Esophagus muscularis mucosa (tissue), 4 donors: Measurements from ENCODE around the gene WDR20. TPM values are rescaled to one million over a fixed set of nuclear protein-coding genes. Genes with fewer than 3 reads are reported as not detected.
"Not testable (repeated sequence)": the region's sequence is repeated elsewhere in the genome, so short reads cannot be mapped to it uniquely, and the experiment has no call there.

ENCODE experiments used
- DNase-seq: peaks from one replicate; pipeline ENCODE4 v3.0.0-alpha.2; 2017; ENCODE audit errors: extremely low spot score
- H3K27ac ChIP-seq, 4 donors: fragments of 200-600 bp; sonication (generic); replicated peaks in 1 of 4; 1 replicate in 3 of 4; 2 replicates in 1 of 4; pipeline ENCODE4 v1.5.1; 2016 to 2019; ENCODE audit warnings: mild to moderate bottlenecking in 1 of 4
- H3K27me3 ChIP-seq, 4 donors: fragments of 200-600 bp; sonication (generic); one replicate each; pipeline versions ENCODE4 v1.5.1 to v1.6.0; 2016 to 2019
- H3K36me3 ChIP-seq, 4 donors: fragments of 200-600 bp; sonication (generic); one replicate each; pipeline ENCODE4 v1.5.1; 2016 to 2019
- H3K4me1 ChIP-seq, 4 donors: fragments of 200-600 bp; sonication (generic); one replicate each; pipeline ENCODE4 v1.5.1; 2016 to 2019
- H3K4me3 ChIP-seq, 4 donors: fragments of 200-600 bp; sonication (generic); 1 replicate in 2 of 4; 2 replicates in 2 of 4; pipeline ENCODE4 v1.5.1; 2016 to 2019; ENCODE audit warnings: mild to moderate bottlenecking in 4 of 4, moderate library complexity in 1 of 4
- H3K9me3 ChIP-seq, 4 donors: fragments of 200-600 bp; sonication (generic); 1 replicate in 3 of 4; 2 replicates in 1 of 4; pipeline ENCODE4 v1.5.1; 2016 to 2019
- EP300 ChIP-seq: sonication (generic); formaldehyde crosslinking; IDR thresholded peaks from one replicate; pipeline ENCODE4 v1.6.1; 2017; ENCODE audit warnings: antibody characterized with exemption
- POLR2A ChIP-seq: fragments of 450-650 bp; IDR thresholded peaks from one replicate; pipeline ENCODE4 v1.6.1; 2017; ENCODE audit warnings: antibody characterized with exemption, moderate library complexity, mild to moderate bottlenecking, low read depth
- POLR2AphosphoS5 ChIP-seq, 2 donors: sonication (generic); formaldehyde crosslinking; IDR thresholded peaks; one replicate each; pipeline ENCODE4 v1.6.1; 2017; ENCODE audit warnings: antibody characterized with exemption in 2 of 2
- WGBS: methylation state at CpG from one replicate; pipeline ENCODE4 v1.1.5; 2018; 5-methylcytosine and 5-hydroxymethylcytosine counted together
- intact Hi-C: fragments of 100-400 bp; cut with DNase I; formaldehyde crosslinking; loops from one replicate; pipeline ENCODE4 v1.15.1; 2023
- total RNA-seq, 4 donors: library from RNA; depleted of rRNA; stranded (reverse); fragments of >200 nt; gene quantifications; one replicate each; pipeline versions ENCODE4 v1.1.0 to v1.2.1, GENCODE V29; 2016
- TF ChIP-seq, protein P1 (sequence below), 3 experiments: fragments of 200-600 bp in 2 of 3; fragments of 450-650 bp in 1 of 3; sonication (generic) in 2 of 3; IDR thresholded peaks; one replicate each; pipeline ENCODE4 v1.5.1; 2017 to 2019; ENCODE audit warnings: antibody characterized with exemption in 3 of 3, mild to moderate bottlenecking in 2 of 3, moderate library complexity in 1 of 3

WDR20 gene
- total RNA-seq, 4 donors from 2014 or later: 16.6 to 26.6 (median 22.3) TPM

- peaks cover 0 to 11% (median 4%) of the 10 kb centered on the region in 4 donors for H3K36me3 ChIP-seq
- no peak for DNase-seq
- H3K27ac ChIP-seq: no peak overlapping the region
- H3K9me3 ChIP-seq: no peaks in the 10 kb centered on the region
- intact Hi-C loops: no loop called here
- H3K4me1 ChIP-seq: peaks cover 6 to 16% (median 10%) of the 10 kb centered on the region in 4 donors
- H3K4me3 ChIP-seq: no peak overlapping the region
- 91% methylated on average over 4 of the region's 4 CpGs for WGBS
- H3K27me3 ChIP-seq: no peaks in the 10 kb centered on the region
- TF ChIP-seq EP300 (no peak), POLR2A (no peak), POLR2AphosphoS5 (IDR thresholded peaks at IDR 0.05) (no peak)
- TF ChIP-seq, protein P1, sequence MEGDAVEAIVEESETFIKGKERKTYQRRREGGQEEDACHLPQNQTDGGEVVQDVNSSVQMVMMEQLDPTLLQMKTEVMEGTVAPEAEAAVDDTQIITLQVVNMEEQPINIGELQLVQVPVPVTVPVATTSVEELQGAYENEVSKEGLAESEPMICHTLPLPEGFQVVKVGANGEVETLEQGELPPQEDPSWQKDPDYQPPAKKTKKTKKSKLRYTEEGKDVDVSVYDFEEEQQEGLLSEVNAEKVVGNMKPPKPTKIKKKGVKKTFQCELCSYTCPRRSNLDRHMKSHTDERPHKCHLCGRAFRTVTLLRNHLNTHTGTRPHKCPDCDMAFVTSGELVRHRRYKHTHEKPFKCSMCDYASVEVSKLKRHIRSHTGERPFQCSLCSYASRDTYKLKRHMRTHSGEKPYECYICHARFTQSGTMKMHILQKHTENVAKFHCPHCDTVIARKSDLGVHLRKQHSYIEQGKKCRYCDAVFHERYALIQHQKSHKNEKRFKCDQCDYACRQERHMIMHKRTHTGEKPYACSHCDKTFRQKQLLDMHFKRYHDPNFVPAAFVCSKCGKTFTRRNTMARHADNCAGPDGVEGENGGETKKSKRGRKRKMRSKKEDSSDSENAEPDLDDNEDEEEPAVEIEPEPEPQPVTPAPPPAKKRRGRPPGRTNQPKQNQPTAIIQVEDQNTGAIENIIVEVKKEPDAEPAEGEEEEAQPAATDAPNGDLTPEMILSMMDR (IDR thresholded peaks at IDR 0.05): no peak
These were observed 24.5 kb downstream of the WDR20 start for GRCh38 chr14:102164241-102164641.

DNA sequence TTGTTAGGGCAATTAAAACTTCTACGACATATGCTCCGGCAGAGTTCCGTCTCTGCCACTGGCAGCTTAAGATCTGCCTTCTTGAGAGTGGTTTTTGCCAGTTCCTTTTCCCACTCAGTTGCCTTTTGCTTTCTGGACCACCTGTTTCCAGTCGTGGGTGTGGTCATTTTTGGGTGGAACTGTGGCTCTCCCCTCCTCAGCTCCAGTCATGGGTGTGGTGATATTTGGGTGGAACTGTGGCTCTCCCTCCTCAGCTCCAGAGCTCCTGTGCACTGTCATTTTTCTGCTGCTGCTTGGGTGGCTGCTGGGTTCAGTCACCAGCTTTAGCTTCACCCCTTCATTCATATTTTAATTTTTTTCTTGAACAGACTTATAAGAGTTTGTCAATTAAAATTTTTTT lies 25.3 kb downstream of the WDR20 start:
- no peak for TF ChIP-seq EP300
- no peak for TF ChIP-seq POLR2AphosphoS5 (IDR thresholded peaks at IDR 0.05)
- TF ChIP-seq POLR2A: no peak
- TF ChIP-seq, protein P1 (IDR thresholded peaks at IDR 0.05): no peak
- intact Hi-C loops: no loop called here

GRCh38 chr14:102170061-102170460 lies 30.4 kb downstream of the WDR20 start:
- DNase-seq: no peak
- H3K9me3 ChIP-seq: no peaks in the 10 kb centered on the region
- WGBS: 92% methylated on average over 3 of the region's 3 CpGs
- peaks cover 0 to 12% (median 3%) of the 10 kb centered on the region in 4 donors for H3K36me3 ChIP-seq
- H3K27me3 ChIP-seq: no peaks in the 10 kb centered on the region
- no peak overlapping the region for H3K27ac ChIP-seq
- H3K4me1 ChIP-seq: peaks cover 2 to 4% (median 3%) of the 10 kb centered on the region in 4 donors
- TF ChIP-seq POLR2A: no peak
- TF ChIP-seq, protein P1 (IDR thresholded peaks at IDR 0.05): no peak
- no peak for TF ChIP-seq EP300
- no peak for TF ChIP-seq POLR2AphosphoS5 (IDR thresholded peaks at IDR 0.05)
- H3K4me3 ChIP-seq: no peak overlapping the region
- intact Hi-C loops: no loop called here

More for the DNA sequence above, 25.3 kb downstream of the WDR20 start:
- Histone ChIP-seq H3K4me1 (peaks cover 6 to 16% (median 10%) of the 10 kb centered on the region in 4 donors), H3K4me3 (no peak overlapping the region), H3K27ac (no peak overlapping the region), H3K36me3 (peaks cover 0 to 9% (median 3%) of the 10 kb centered on the region in 4 donors), H3K27me3 (no peaks in the 10 kb centered on the region), H3K9me3 (no peaks in the 10 kb centered on the region)
- no peak for DNase-seq
- WGBS: 85% methylated on average over 4 of the region's 4 CpGs

- Histone ChIP-seq H3K9me3 (no peaks in the 10 kb centered on the region), H3K36me3 (peaks cover 0 to 12% (median 3%) of the 10 kb centered on the region in 4 donors), H3K4me3 (no peak overlapping the region), H3K27ac (no peak overlapping the region), H3K27me3 (no peaks in the 10 kb centered on the region), H3K4me1 (no peaks in the 10 kb centered on the region)
- WGBS: 89% methylated on average over 4 of the region's 4 CpGs
- intact Hi-C loops: no loop called here
- no peak for DNase-seq
- TF ChIP-seq, protein P1 (IDR thresholded peaks at IDR 0.05): no peak
- TF ChIP-seq POLR2A: no peak
- TF ChIP-seq POLR2AphosphoS5 (IDR thresholded peaks at IDR 0.05): no peak
- no peak for TF ChIP-seq EP300
These were observed 31.7 kb downstream of the WDR20 start for GRCh38 chr14:102171173-102172020.

DNA sequence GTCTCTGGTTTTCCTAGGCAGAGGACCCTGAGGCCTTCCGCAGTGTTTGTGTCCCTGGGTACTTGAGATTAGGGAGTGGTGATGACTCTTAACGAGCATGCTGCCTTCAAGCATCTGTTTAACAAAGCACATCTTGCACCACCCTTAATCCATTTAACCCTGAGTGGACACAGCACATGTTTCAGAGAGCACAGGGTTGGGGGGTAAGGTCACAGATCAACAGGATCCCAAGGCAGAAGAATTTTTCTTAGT lies 32.2 kb downstream of the WDR20 start:
- DNase-seq, intact Hi-C loops, H3K27ac ChIP-seq, H3K4me1 ChIP-seq, H3K4me3 ChIP-seq, H3K9me3 ChIP-seq, H3K27me3 ChIP-seq: not testable (repeated sequence)
- peaks cover 0 to 12% (median 3%) of the 10 kb centered on the region in 4 donors for H3K36me3 ChIP-seq
- WGBS: 78% methylated on average over 1 of the region's 2 CpGs

- H3K9me3 ChIP-seq, H3K4me3 ChIP-seq, intact Hi-C loops, DNase-seq, H3K36me3 ChIP-seq, H3K27ac ChIP-seq, H3K4me1 ChIP-seq, H3K27me3 ChIP-seq: not testable (repeated sequence)
- WGBS: 100% methylated on average over 5 of the region's 31 CpGs
These were observed 33.0 kb downstream of the WDR20 start for GRCh38 chr14:102172721-102173120.
